IMR-90 (cell line): ENCODE measurements around the gene TMEM163. TPM values are rescaled to one million over a fixed set of nuclear protein-coding genes. Genes with fewer than 3 reads are reported as not detected.

Experiments
- ATAC-seq: fragments of 200-7000 bp; cut with Tn5 transposase; 2 replicates; pipeline ENCODE4 v1.9.1; 2020; ENCODE audit warnings: low read depth, mild to moderate bottlenecking, moderate library complexity
- BruUV-seq: library from RNA; stranded (reverse); fragments of 400-500 nt; replicated peaks from 2 replicates; lab custom pipeline; 2021; lab: Mats Ljungman, UMichigan
- CTCF ChIA-PET: fragments of 300-600 bp; formaldehyde crosslinking; extraction: SDS; loops from one replicate; lab custom pipeline; 2021; ENCODE audit warnings: antibody characterized with exemption; lab: Yijun Ruan, JAX
- POLR2A ChIA-PET: fragments of 300-600 bp; sonication (Branson Sonifier 250); formaldehyde crosslinking; loops from one replicate; lab custom pipeline; 2022; ENCODE audit warnings: antibody characterized with exemption; ENCODE audit not compliant: unreplicated experiment; lab: Charles Lee
- DNase-seq: peaks from one replicate; pipeline ENCODE4 v3.0.0; 2013
- H2AFZ ChIP-seq: replicated peaks from 2 replicates; pipeline ENCODE3; 2013; ENCODE audit warnings: low read length, mild to moderate bottlenecking; ENCODE audit not compliant: poor library complexity
- H2AK5ac ChIP-seq: 2 replicates; pipeline ENCODE4 v1.6.1; 2013; ENCODE audit warnings: low read depth, low read length, inconsistent platforms
- H2AK9ac ChIP-seq: replicated peaks from 2 replicates; pipeline ENCODE3; 2013; ENCODE audit warnings: mild to moderate bottlenecking, low read depth, low read length, moderate library complexity; ENCODE audit not compliant: poor library complexity
- H2BK120ac ChIP-seq: 2 replicates; pipeline ENCODE4 v1.6.1; 2013; ENCODE audit warnings: low read depth, low read length, inconsistent platforms
- H2BK15ac ChIP-seq: 3 replicates; pipeline ENCODE4 v1.6.1; 2013; ENCODE audit warnings: low read depth, low read length, inconsistent platforms
- H2BK20ac ChIP-seq: 2 replicates; pipeline ENCODE4 v1.6.1; 2013; ENCODE audit warnings: low read depth, mild to moderate bottlenecking, inconsistent platforms, low read length, moderate library complexity
- H2BK5ac ChIP-seq: 2 replicates; pipeline ENCODE4 v1.6.1; 2013; ENCODE audit warnings: mild to moderate bottlenecking, low read depth, low read length, inconsistent platforms; ENCODE audit not compliant: poor library complexity, severe bottlenecking
- H3K14ac ChIP-seq: replicated peaks from 2 replicates; pipeline ENCODE4 v1.6.1; 2013; ENCODE audit warnings: low read depth, low read length, inconsistent platforms
- H3K18ac ChIP-seq: 2 replicates; pipeline ENCODE4 v1.6.1; 2013; ENCODE audit warnings: low read depth, low read length, control low read depth
- H3K23ac ChIP-seq: 2 replicates; pipeline ENCODE4 v1.6.1; 2013; ENCODE audit warnings: low read depth, low read length, inconsistent platforms
- H3K27ac ChIP-seq: 2 replicates; pipeline ENCODE4 v1.5.1; 2013; ENCODE audit warnings: mild to moderate bottlenecking, control low read depth, low read length; ENCODE audit not compliant: insufficient read depth
- H3K27me3 ChIP-seq: 2 replicates; pipeline ENCODE4 v1.6.1; 2013; ENCODE audit warnings: low read length; ENCODE audit not compliant: control insufficient read depth, insufficient read depth
- H3K36me3 ChIP-seq: 2 replicates; pipeline ENCODE4 v1.6.1; 2013; ENCODE audit warnings: low read length, mixed read lengths; ENCODE audit not compliant: control insufficient read depth, insufficient read depth
- H3K4ac ChIP-seq: 2 replicates; pipeline ENCODE4 v1.6.1; 2013; ENCODE audit warnings: low read depth, low read length, inconsistent platforms
- H3K4me1 ChIP-seq: 2 replicates; pipeline ENCODE4 v1.6.1; 2013; ENCODE audit warnings: low read length, mixed read lengths; ENCODE audit not compliant: control insufficient read depth, insufficient read depth
- H3K4me2 ChIP-seq: 2 replicates; pipeline ENCODE4 v1.6.1; 2013; ENCODE audit warnings: low read depth, mild to moderate bottlenecking, control low read depth, low read length, moderate library complexity
- H3K4me3 ChIP-seq: 2 replicates; pipeline ENCODE4 v1.5.1; 2013; ENCODE audit warnings: low read depth, mild to moderate bottlenecking, control low read depth, low read length, moderate library complexity; ENCODE audit not compliant: insufficient read depth
- H3K56ac ChIP-seq: 2 replicates; pipeline ENCODE4 v1.6.1; 2013; ENCODE audit warnings: low read length, inconsistent platforms; ENCODE audit not compliant: insufficient read depth; ENCODE audit errors: extremely low read depth
- H3K79me1 ChIP-seq, 2 experiments: 2 replicates each; pipeline ENCODE4 v1.6.1; 2013; ENCODE audit warnings: low read length in 2 of 2, inconsistent platforms in 1 of 2, low read depth in 1 of 2
- H3K9ac ChIP-seq: 2 replicates; pipeline ENCODE4 v1.6.1; 2013; ENCODE audit warnings: low read depth, low read length, control low read depth
- H3K9me1 ChIP-seq: 2 replicates; pipeline ENCODE4 v1.6.1; 2013; ENCODE audit warnings: low read length, inconsistent platforms; ENCODE audit not compliant: insufficient read depth
- H3K9me3 ChIP-seq: 2 replicates; pipeline ENCODE4 v1.6.1; 2013; ENCODE audit warnings: low read length; ENCODE audit not compliant: control insufficient read depth, insufficient read depth
- H4K20me1 ChIP-seq: 2 replicates; pipeline ENCODE4 v1.6.1; 2013; ENCODE audit warnings: low read length, inconsistent platforms; ENCODE audit not compliant: insufficient read depth
- H4K5ac ChIP-seq: 2 replicates; pipeline ENCODE4 v1.6.1; 2013; ENCODE audit warnings: mild to moderate bottlenecking, low read depth, low read length, control low read depth
- H4K8ac ChIP-seq, 2 experiments: 2 replicates each; pipeline ENCODE4 v1.6.1; 2013; ENCODE audit warnings: low read depth in 2 of 2, low read length in 2 of 2, control low read depth in 1 of 2, inconsistent platforms in 1 of 2
- H4K91ac ChIP-seq: 2 replicates; pipeline ENCODE4 v1.6.1; 2013; ENCODE audit warnings: low read depth, low read length, inconsistent platforms; ENCODE audit not compliant: insufficient read depth
- CEBPB ChIP-seq: IDR thresholded peaks from 2 replicates; pipeline ENCODE4 v1.6.1; 2012; ENCODE audit warnings: low read depth, low read length, improper control_type of control experiment
- CTCF ChIP-seq: conservative IDR thresholded peaks from 2 replicates; pipeline ENCODE4 v1.5.1; 2012; ENCODE audit warnings: mild to moderate bottlenecking, low read depth, low read length, improper control_type of control experiment
- ELK1 ChIP-seq: fragments of 150-350 bp; IDR thresholded peaks from 2 replicates; pipeline ENCODE4 v1.6.1; 2016; ENCODE audit warnings: low read depth, mild to moderate bottlenecking, low read length, moderate library complexity, borderline replicate concordance
- MAFK ChIP-seq: IDR thresholded peaks from 2 replicates; pipeline ENCODE4 v1.6.1; 2012; ENCODE audit warnings: low read depth, low read length, improper control_type of control experiment
- RAD21 ChIP-seq: IDR thresholded peaks from 2 replicates; pipeline ENCODE4 v1.6.1; 2012; ENCODE audit warnings: low read length, improper control_type of control experiment
- RCOR1 ChIP-seq: IDR thresholded peaks from 2 replicates; pipeline ENCODE4 v1.6.1; 2012; ENCODE audit warnings: mild to moderate bottlenecking, low read length, improper control_type of control experiment; ENCODE audit not compliant: insufficient replicate concordance
- dilution Hi-C: fragments of 300-500 bp; cut with HindIII; formaldehyde crosslinking; loops from one replicate; pipeline ENCODE4 v1.14.3; 2018; ENCODE audit warnings: low sequenced_read_pairs; ENCODE audit not compliant: unreplicated experiment
- in situ Hi-C: fragments of 300-500 bp; cut with MboI; formaldehyde crosslinking; loops from 3 replicates; pipeline ENCODE4 v1.14.3; 2019; ENCODE audit warnings: low sequenced_read_pairs, inconsistent platforms, mixed read lengths
- intact Hi-C: fragments of 100-400 bp; cut with micrococcal nuclease; formaldehyde crosslinking; loops from 2 replicates; pipeline ENCODE4 v1.10.0; 2022
- polyA plus RNA-seq, 3 experiments: library from polyadenylated mRNA; depleted of rRNA; stranded (reverse); fragments of >200 nt; gene quantifications; 2 replicates each; pipeline ENCODE4 v1.2.3, GENCODE V29; 2012; ENCODE audit warnings: low replicate concordance in 1 of 3
- total RNA-seq: library from RNA; depleted of rRNA; stranded (reverse); fragments of >200 nt; gene quantifications from 2 replicates; pipeline ENCODE4 v1.2.3, GENCODE V29; 2012

TMEM163 gene
- total and polyA plus RNA-seq, 2 of the 4 experiments (the other 2 are of a cell fraction) = not detected

- DNase-seq (no peak), ATAC-seq (no peak)
- Histone ChIP-seq H2BK5ac (no peak overlapping the region), H2BK15ac (no peak overlapping the region), H3K4ac (no peak overlapping the region), H2AFZ (no peak overlapping the region), H3K79me1 (no peaks in the 10 kb centered on the region), H2AK9ac (no peak overlapping the region), H2BK20ac (no peak overlapping the region), H3K14ac (no peak overlapping the region), H2AK5ac (no peak overlapping the region), H3K4me3 (no peak overlapping the region), H4K8ac (no peak overlapping the region), H3K23ac (no peak overlapping the region), H3K56ac (no peak overlapping the region), H3K4me2 (no peak overlapping the region), H4K91ac (no peak overlapping the region), H3K18ac (no peak overlapping the region), H2BK120ac (no peak overlapping the region), H4K5ac (no peak overlapping the region), H3K36me3 (no peaks in the 10 kb centered on the region), H3K4me1 (no peaks in the 10 kb centered on the region), H3K27me3 (peaks cover 11% of the 10 kb centered on the region), H4K20me1 (no peaks in the 10 kb centered on the region), H3K9ac (no peak overlapping the region), H3K27ac (no peak overlapping the region), H3K9me1 (no peaks in the 10 kb centered on the region), H3K9me3 (no peaks in the 10 kb centered on the region)
- dilution Hi-C loops (no loop called here), intact Hi-C loops (no loop called here), in situ Hi-C loops (no loop called here)
- no TSS peak for BruUV-seq
- POLR2A ChIA-PET = no interaction called here
- CTCF ChIA-PET = no interaction called here
- no peak for TF ChIP-seq RCOR1
- no peak for TF ChIP-seq MAFK
- no peak for TF ChIP-seq CEBPB
- no peak for TF ChIP-seq RAD21
- TF ChIP-seq ELK1 = no peak
- no peak for TF ChIP-seq CTCF
Measured at GRCh38 chr2:134540990-134541389, 177.8 kb downstream of the TMEM163 start.
